ENCODE data around the gene GPR62.

GRCh38 chr3:51934139-51934850 lies 20.9 kb upstream of the GPR62 start:
- no peak for TF ChIP-seq POLR2A (IDR thresholded peaks at IDR 0.05)
- TF ChIP-seq, protein P1, sequence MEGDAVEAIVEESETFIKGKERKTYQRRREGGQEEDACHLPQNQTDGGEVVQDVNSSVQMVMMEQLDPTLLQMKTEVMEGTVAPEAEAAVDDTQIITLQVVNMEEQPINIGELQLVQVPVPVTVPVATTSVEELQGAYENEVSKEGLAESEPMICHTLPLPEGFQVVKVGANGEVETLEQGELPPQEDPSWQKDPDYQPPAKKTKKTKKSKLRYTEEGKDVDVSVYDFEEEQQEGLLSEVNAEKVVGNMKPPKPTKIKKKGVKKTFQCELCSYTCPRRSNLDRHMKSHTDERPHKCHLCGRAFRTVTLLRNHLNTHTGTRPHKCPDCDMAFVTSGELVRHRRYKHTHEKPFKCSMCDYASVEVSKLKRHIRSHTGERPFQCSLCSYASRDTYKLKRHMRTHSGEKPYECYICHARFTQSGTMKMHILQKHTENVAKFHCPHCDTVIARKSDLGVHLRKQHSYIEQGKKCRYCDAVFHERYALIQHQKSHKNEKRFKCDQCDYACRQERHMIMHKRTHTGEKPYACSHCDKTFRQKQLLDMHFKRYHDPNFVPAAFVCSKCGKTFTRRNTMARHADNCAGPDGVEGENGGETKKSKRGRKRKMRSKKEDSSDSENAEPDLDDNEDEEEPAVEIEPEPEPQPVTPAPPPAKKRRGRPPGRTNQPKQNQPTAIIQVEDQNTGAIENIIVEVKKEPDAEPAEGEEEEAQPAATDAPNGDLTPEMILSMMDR (IDR thresholded peaks at IDR 0.05) = no peak
- no peak for TF ChIP-seq EP300 (IDR thresholded peaks at IDR 0.05)
